Fibroblast of lung (primary cell): Measurements from ENCODE around the gene DAAM1. TPM values are rescaled to one million over a fixed set of nuclear protein-coding genes. Genes with fewer than 3 reads are reported as not detected.

ENCODE experiments used
- DNase-seq, 2 donors: peaks; one replicate each; pipeline versions ENCODE4 v3.0.0 to v3.0.0-alpha.2; 2010; ENCODE audit warnings: low read depth in 2 of 2
- H2AFZ ChIP-seq: 2 replicates; pipeline ENCODE4 v1.5.1; 2012; ENCODE audit warnings: low read length, control low read depth, inconsistent platforms
- H3K27ac ChIP-seq: 2 replicates; pipeline ENCODE4 v1.5.1; 2011; ENCODE audit warnings: low read length, control low read depth; ENCODE audit not compliant: insufficient read depth
- H3K27me3 ChIP-seq: 2 replicates; pipeline ENCODE4 v1.5.1; 2011; ENCODE audit warnings: mild to moderate bottlenecking, low read length; ENCODE audit not compliant: control insufficient read depth, insufficient read depth
- H3K36me3 ChIP-seq: 2 replicates; pipeline ENCODE4 v1.5.1; 2011; ENCODE audit warnings: low read length; ENCODE audit not compliant: control insufficient read depth, insufficient read depth
- H3K4me1 ChIP-seq: 2 replicates; pipeline ENCODE4 v1.5.1; 2011; ENCODE audit warnings: low read length; ENCODE audit not compliant: control insufficient read depth, insufficient read depth; ENCODE audit errors: extremely low read depth
- H3K4me2 ChIP-seq: 2 replicates; pipeline ENCODE4 v1.5.1; 2011; ENCODE audit warnings: low read length, control low read depth; ENCODE audit not compliant: insufficient read depth; ENCODE audit errors: extremely low read depth
- H3K4me3 ChIP-seq, 4 experiments: fragments of 200-600 bp in 1 of 4; sonication (generic) in 1 of 4; replicated peaks in 1 of 4; 2 replicates each; pipeline ENCODE4 v1.5.1; 2011 to 2016; ENCODE audit warnings: low read length in 4 of 4, low read depth in 3 of 4, mild to moderate bottlenecking in 3 of 4, control low read depth in 2 of 4, inconsistent platforms in 1 of 4, mixed read lengths in 1 of 4; ENCODE audit not compliant: insufficient read depth in 1 of 4; ENCODE audit errors: control extremely low read depth in 1 of 4
- H3K79me2 ChIP-seq: 2 replicates; pipeline ENCODE4 v1.5.1; 2012; ENCODE audit warnings: mild to moderate bottlenecking, low read length, inconsistent platforms; ENCODE audit not compliant: control insufficient read depth, insufficient read depth
- H3K9ac ChIP-seq: 2 replicates; pipeline ENCODE4 v1.5.1; 2011; ENCODE audit warnings: mild to moderate bottlenecking, low read length, control low read depth; ENCODE audit not compliant: insufficient read depth
- H3K9me3 ChIP-seq: 2 replicates; pipeline ENCODE4 v1.5.1; 2012; ENCODE audit warnings: low read depth, low read length; ENCODE audit not compliant: control insufficient read depth, insufficient read depth
- H4K20me1 ChIP-seq: 2 replicates; pipeline ENCODE4 v1.5.1; 2011; ENCODE audit warnings: low read length; ENCODE audit not compliant: control insufficient read depth, insufficient read depth; ENCODE audit errors: extremely low read depth
- EZH2 ChIP-seq: IDR thresholded peaks from 2 replicates; pipeline ENCODE4 v1.5.1; 2012; ENCODE audit warnings: low read length, control low read depth, mild to moderate bottlenecking; ENCODE audit errors: missing control alignments
- polyA plus RNA-seq, 2 donors: library from polyadenylated mRNA; depleted of rRNA in 1 of 2; stranded (reverse) in 1 of 2; unstranded in 1 of 2; fragments of >200 nt; gene quantifications; 2 replicates each; pipeline ENCODE4 v1.2.1, GENCODE V29; 2011 to 2012; ENCODE audit warnings: missing spikeins in 1 of 2
- total RNA-seq: library from RNA; depleted of rRNA; stranded (reverse); fragments of >200 nt; gene quantifications from 2 replicates; pipeline ENCODE4 v1.2.1, GENCODE V29; 2014
- TF ChIP-seq, protein P1 (sequence below), 2 donors: IDR thresholded peaks in 1 of 2; conservative IDR thresholded peaks in 1 of 2; 1 replicate in 1 of 2; 2 replicates in 1 of 2; pipeline ENCODE4 v1.5.1; 2011 to 2012; ENCODE audit warnings: low read length in 2 of 2, control low read depth in 1 of 2, inconsistent platforms in 1 of 2, low read depth in 1 of 2, mild to moderate bottlenecking in 1 of 2

DAAM1 gene
- total and polyA plus RNA-seq, 2 donors (not counting 1 experiment from before 2014, with no cell fraction given), result 15.5 to 36.3 TPM

DNA sequence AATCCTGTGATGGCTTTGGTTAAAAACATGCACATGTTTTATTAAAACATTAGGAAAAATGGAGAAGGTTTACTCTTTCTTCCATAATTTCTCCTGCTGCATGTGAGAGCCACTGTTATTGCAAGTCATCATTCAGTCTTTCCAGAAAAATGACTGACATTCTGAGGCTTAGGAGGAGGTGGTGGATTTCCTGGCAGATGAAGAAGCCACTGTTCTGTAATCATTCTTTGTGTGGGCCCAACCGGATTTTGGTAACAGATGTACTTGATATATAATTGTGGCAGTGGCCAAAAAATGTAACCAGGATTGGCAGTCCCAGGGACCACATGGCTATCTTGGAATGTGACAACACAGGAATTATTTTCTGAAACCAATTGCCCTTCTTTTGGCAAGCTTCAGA is 120.2 kb downstream of the DAAM1 start:
- TF ChIP-seq, protein P1, sequence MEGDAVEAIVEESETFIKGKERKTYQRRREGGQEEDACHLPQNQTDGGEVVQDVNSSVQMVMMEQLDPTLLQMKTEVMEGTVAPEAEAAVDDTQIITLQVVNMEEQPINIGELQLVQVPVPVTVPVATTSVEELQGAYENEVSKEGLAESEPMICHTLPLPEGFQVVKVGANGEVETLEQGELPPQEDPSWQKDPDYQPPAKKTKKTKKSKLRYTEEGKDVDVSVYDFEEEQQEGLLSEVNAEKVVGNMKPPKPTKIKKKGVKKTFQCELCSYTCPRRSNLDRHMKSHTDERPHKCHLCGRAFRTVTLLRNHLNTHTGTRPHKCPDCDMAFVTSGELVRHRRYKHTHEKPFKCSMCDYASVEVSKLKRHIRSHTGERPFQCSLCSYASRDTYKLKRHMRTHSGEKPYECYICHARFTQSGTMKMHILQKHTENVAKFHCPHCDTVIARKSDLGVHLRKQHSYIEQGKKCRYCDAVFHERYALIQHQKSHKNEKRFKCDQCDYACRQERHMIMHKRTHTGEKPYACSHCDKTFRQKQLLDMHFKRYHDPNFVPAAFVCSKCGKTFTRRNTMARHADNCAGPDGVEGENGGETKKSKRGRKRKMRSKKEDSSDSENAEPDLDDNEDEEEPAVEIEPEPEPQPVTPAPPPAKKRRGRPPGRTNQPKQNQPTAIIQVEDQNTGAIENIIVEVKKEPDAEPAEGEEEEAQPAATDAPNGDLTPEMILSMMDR (conservative IDR thresholded peaks at IDR 0.05 in 1 of 2, IDR thresholded peaks at IDR 0.05 in 1 of 2; ENCODE audit: low read depth in 1 of 2, low read length in 2 of 2), result no peak
- TF ChIP-seq EZH2, result no peak
- Histone ChIP-seq H3K9me3 (no peaks in the 10 kb centered on the region), H3K4me2 (no peak overlapping the region), H3K27me3 (no peaks in the 10 kb centered on the region), H4K20me1 (no peaks in the 10 kb centered on the region), H2AFZ (no peak overlapping the region), H3K36me3 (no peaks in the 10 kb centered on the region), H3K9ac (no peak overlapping the region), H3K4me1 (peaks cover 16% of the 10 kb centered on the region), H3K27ac (no peak overlapping the region), H3K79me2 (no peaks in the 10 kb centered on the region), H3K4me3 (no peak overlapping the region)
- DNase-seq, result peak in 1 of 2 donors; percentile 53

DNA sequence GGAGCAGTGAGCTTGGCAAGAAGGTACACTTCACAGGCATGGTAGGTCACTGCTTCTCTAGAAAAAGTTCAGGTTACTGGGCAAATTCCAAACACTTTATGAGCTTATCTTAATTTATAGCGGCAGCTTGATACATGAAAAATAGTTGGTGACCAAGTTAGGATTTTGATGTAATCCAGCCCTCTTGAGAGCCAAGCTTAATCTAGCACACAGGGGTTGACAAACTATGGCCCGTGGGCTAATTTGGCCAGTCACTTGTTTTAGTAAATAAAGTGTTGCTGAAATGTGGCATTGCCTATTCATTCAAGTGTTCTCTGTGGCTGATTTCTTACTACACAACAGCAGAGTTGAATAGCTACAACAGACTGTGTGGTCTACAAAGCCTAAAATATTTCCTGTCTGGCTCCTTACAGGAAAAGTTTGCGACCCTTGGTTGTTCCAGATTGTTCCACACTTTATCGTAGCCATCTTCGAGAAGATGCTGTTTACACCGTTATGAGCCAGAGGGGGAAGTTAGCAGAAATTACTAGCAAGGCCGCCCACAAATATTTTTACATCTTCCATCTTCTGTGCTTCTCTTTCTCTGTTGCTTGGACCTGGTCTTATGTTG is 120.9 kb downstream of the DAAM1 start:
- Histone ChIP-seq H3K4me3 (no peak overlapping the region), H3K36me3 (no peaks in the 10 kb centered on the region), H3K9ac (no peak overlapping the region), H3K4me1 (peaks cover 16% of the 10 kb centered on the region), H4K20me1 (no peaks in the 10 kb centered on the region), H3K79me2 (no peaks in the 10 kb centered on the region), H3K9me3 (no peaks in the 10 kb centered on the region), H3K4me2 (no peak overlapping the region), H2AFZ (no peak overlapping the region), H3K27me3 (no peaks in the 10 kb centered on the region), H3K27ac (no peak overlapping the region)
- DNase-seq, result peak in 1 of 2 donors; percentile 46
- TF ChIP-seq, protein P1 (conservative IDR thresholded peaks at IDR 0.05 in 1 of 2, IDR thresholded peaks at IDR 0.05 in 1 of 2; ENCODE audit: low read depth in 1 of 2, low read length in 2 of 2), result no peak
- TF ChIP-seq EZH2, result no peak

DNA sequence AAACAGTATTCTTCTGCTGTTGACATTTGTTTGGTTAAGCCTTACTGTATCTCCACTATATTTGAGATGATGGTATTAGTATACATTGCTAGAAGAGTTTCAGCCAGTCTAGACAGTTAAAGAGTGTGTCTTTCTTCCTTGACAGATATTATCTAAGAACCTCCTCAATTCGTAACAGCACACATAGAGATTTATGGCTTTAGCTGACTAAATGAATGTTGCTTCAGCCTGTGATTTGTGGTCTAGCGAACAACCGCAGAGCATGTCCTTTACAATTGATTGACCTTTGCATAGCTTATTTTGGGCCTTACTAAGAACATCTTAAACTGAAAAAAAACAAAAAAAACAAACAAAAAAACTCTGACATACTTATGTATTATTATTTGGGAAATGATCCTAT is 122.2 kb downstream of the DAAM1 start:
- H3K9me3 ChIP-seq, result no peaks in the 10 kb centered on the region
- no peak overlapping the region for H3K27ac ChIP-seq
- H3K4me2 ChIP-seq, result no peak overlapping the region
- TF ChIP-seq, protein P1 (conservative IDR thresholded peaks at IDR 0.05 in 1 of 2, IDR thresholded peaks at IDR 0.05 in 1 of 2; ENCODE audit: low read depth in 1 of 2, low read length in 2 of 2), result no peak
- H2AFZ ChIP-seq, result no peak overlapping the region
- no peaks in the 10 kb centered on the region for H3K79me2 ChIP-seq
- H4K20me1 ChIP-seq, result no peaks in the 10 kb centered on the region
- H3K36me3 ChIP-seq, result no peaks in the 10 kb centered on the region
- DNase-seq, result peak; percentile 17 to 41
- H3K9ac ChIP-seq, result no peak overlapping the region
- H3K4me3 ChIP-seq, result no peak overlapping the region
- no peaks in the 10 kb centered on the region for H3K27me3 ChIP-seq
- H3K4me1 ChIP-seq, result peaks cover 9% of the 10 kb centered on the region
